GM19324 (cell line): Measurements from ENCODE around the gene RIOK2.
"Not testable (repeated sequence)": the region's sequence is repeated elsewhere in the genome, so short reads cannot be mapped to it uniquely, and the experiment has no call there.

Experiments
- ATAC-seq: cut with Tn5 transposase; IDR thresholded peaks from one replicate; pipeline ENCODE4 v1.9.1; 2021; ENCODE audit warnings: mild to moderate bottlenecking, moderate library complexity; ENCODE audit not compliant: unreplicated experiment, low FRiP score

Gene RIOK2

GRCh38 chr5:97183100-97183929, at the start of gene RIOK2:
Gene RIOK2 (minus strand): TSS chr5:97183247. CDS start chr5:97183191, 56 bp downstream.
- ATAC-seq, result peak; percentile 92

- ATAC-seq, result peak; percentile 79
Measured at GRCh38 chr5:97231025-97231636, 48.1 kb upstream of the RIOK2 start.

GRCh38 chr5:97229688-97230285, 46.7 kb upstream of the RIOK2 start:
- no peak for ATAC-seq

- no peak for ATAC-seq
Measured at GRCh38 chr5:97229196-97229595, 46.1 kb upstream of the RIOK2 start.

- no peak for ATAC-seq
Measured at GRCh38 chr5:97225222-97225621, 42.2 kb upstream of the RIOK2 start.

GRCh38 chr5:97224112-97224750, 41.2 kb upstream of the RIOK2 start:
- ATAC-seq, result no peak

- no peak for ATAC-seq
Measured at GRCh38 chr5:97223596-97223995, 40.5 kb upstream of the RIOK2 start.

GRCh38 chr5:97209343-97209742, 26.3 kb upstream of the RIOK2 start:
- ATAC-seq, result no peak

GRCh38 chr5:97208714-97209113, 25.7 kb upstream of the RIOK2 start:
- ATAC-seq, result no peak

- ATAC-seq, result no peak
Measured at GRCh38 chr5:97208184-97208713, 25.2 kb upstream of the RIOK2 start.

- ATAC-seq, result no peak
Measured at GRCh38 chr5:97194366-97194765, 11.3 kb upstream of the RIOK2 start.

GRCh38 chr5:97193355-97193688, 10.3 kb upstream of the RIOK2 start:
- ATAC-seq, result no peak

GRCh38 chr5:97192580-97193354, 9.7 kb upstream of the RIOK2 start:
- no peak for ATAC-seq

- no peak for ATAC-seq
Measured at GRCh38 chr5:97191893-97192292, 8.8 kb upstream of the RIOK2 start.

GRCh38 chr5:97189523-97189922, 6.5 kb upstream of the RIOK2 start:
- not testable (repeated sequence) for ATAC-seq

- no peak for ATAC-seq
Measured at GRCh38 chr5:97183930-97184213, 825 bp upstream of the RIOK2 start.

GRCh38 chr5:97182571-97183099, 412 bp downstream of the RIOK2 start:
- no peak for ATAC-seq

- ATAC-seq, result no peak
Measured at GRCh38 chr5:97181856-97182545, 1.0 kb downstream of the RIOK2 start.

GRCh38 chr5:97179457-97179856, 3.6 kb downstream of the RIOK2 start:
- not testable (repeated sequence) for ATAC-seq

- ATAC-seq, result no peak
Measured at GRCh38 chr5:97172227-97172626, 10.8 kb downstream of the RIOK2 start.
